ENCODE data around the gene HDAC5.
A peak's percentile ranks its signal among the peaks of the same experiment; 100 is the strongest.
"Not testable (repeated sequence)": the region's sequence is repeated elsewhere in the genome, so short reads cannot be mapped to it uniquely, and the experiment has no call there.

The HDAC5 gene

GRCh38 chr17:44149750-44150329, 26.4 kb upstream of the HDAC5 start:
- no peak for DNase-seq
- Histone ChIP-seq H3K4me3 (ENCODE audit: insufficient read depth, low read depth, low read length, poor library complexity, severe bottlenecking) (no peak overlapping the region), H3K27me3 (replicated peaks; ENCODE audit: control insufficient read depth, insufficient read depth, low read length, poor library complexity, severe bottlenecking) (no peaks in the 10 kb centered on the region), H3K4me1 (ENCODE audit: control insufficient read depth, insufficient read depth, low read length, poor library complexity, severe bottlenecking) (no peaks in the 10 kb centered on the region), H3K9me3 (ENCODE audit: control insufficient read depth, low read length) (no peaks in the 10 kb centered on the region), H3K27ac (ENCODE audit: insufficient read depth, low read length, poor library complexity, severe bottlenecking) (no peak overlapping the region), H3K36me3 (ENCODE audit: control insufficient read depth, insufficient read depth, low read length) (no peaks in the 10 kb centered on the region)

GRCh38 chr17:44149066-44149465, 25.6 kb upstream of the HDAC5 start:
- not testable (repeated sequence) for H3K36me3 ChIP-seq (ENCODE audit: control insufficient read depth, insufficient read depth, low read length); H3K4me3 ChIP-seq (ENCODE audit: insufficient read depth, low read depth, low read length, poor library complexity, severe bottlenecking); DNase-seq; H3K4me1 ChIP-seq (ENCODE audit: control insufficient read depth, insufficient read depth, low read length, poor library complexity, severe bottlenecking); H3K27me3 ChIP-seq (replicated peaks; ENCODE audit: control insufficient read depth, insufficient read depth, low read length, poor library complexity, severe bottlenecking); H3K9me3 ChIP-seq (ENCODE audit: control insufficient read depth, low read length); H3K27ac ChIP-seq (ENCODE audit: insufficient read depth, low read length, poor library complexity, severe bottlenecking)

- H3K4me1 ChIP-seq (ENCODE audit: control insufficient read depth, insufficient read depth, low read length, poor library complexity, severe bottlenecking): no peaks in the 10 kb centered on the region
- no peak for DNase-seq
- no peaks in the 10 kb centered on the region for H3K36me3 ChIP-seq (ENCODE audit: control insufficient read depth, insufficient read depth, low read length)
- H3K9me3 ChIP-seq (ENCODE audit: control insufficient read depth, low read length): no peaks in the 10 kb centered on the region
- no peak overlapping the region for H3K27ac ChIP-seq (ENCODE audit: insufficient read depth, low read length, poor library complexity, severe bottlenecking)
- no peak overlapping the region for H3K4me3 ChIP-seq (ENCODE audit: insufficient read depth, low read depth, low read length, poor library complexity, severe bottlenecking)
- H3K27me3 ChIP-seq (replicated peaks; ENCODE audit: control insufficient read depth, insufficient read depth, low read length, poor library complexity, severe bottlenecking): no peaks in the 10 kb centered on the region
These were observed 24.4 kb upstream of the HDAC5 start for GRCh38 chr17:44147812-44148211.

GRCh38 chr17:44146375-44147346, 23.2 kb upstream of the HDAC5 start:
- Histone ChIP-seq H3K27ac (ENCODE audit: insufficient read depth, low read length, poor library complexity, severe bottlenecking) (no peak overlapping the region), H3K9me3 (ENCODE audit: control insufficient read depth, low read length) (no peaks in the 10 kb centered on the region), H3K36me3 (ENCODE audit: control insufficient read depth, insufficient read depth, low read length) (no peaks in the 10 kb centered on the region), H3K4me1 (ENCODE audit: control insufficient read depth, insufficient read depth, low read length, poor library complexity, severe bottlenecking) (no peaks in the 10 kb centered on the region), H3K4me3 (ENCODE audit: insufficient read depth, low read depth, low read length, poor library complexity, severe bottlenecking) (no peak overlapping the region), H3K27me3 (replicated peaks; ENCODE audit: control insufficient read depth, insufficient read depth, low read length, poor library complexity, severe bottlenecking) (no peaks in the 10 kb centered on the region)
- DNase-seq: no peak

GRCh38 chr17:44144966-44145739, 21.7 kb upstream of the HDAC5 start:
- Histone ChIP-seq H3K36me3 (ENCODE audit: control insufficient read depth, insufficient read depth, low read length) (no peaks in the 10 kb centered on the region), H3K27me3 (replicated peaks; ENCODE audit: control insufficient read depth, insufficient read depth, low read length, poor library complexity, severe bottlenecking) (no peaks in the 10 kb centered on the region), H3K27ac (ENCODE audit: insufficient read depth, low read length, poor library complexity, severe bottlenecking) (no peak overlapping the region), H3K4me3 (ENCODE audit: insufficient read depth, low read depth, low read length, poor library complexity, severe bottlenecking) (no peak overlapping the region), H3K9me3 (ENCODE audit: control insufficient read depth, low read length) (no peaks in the 10 kb centered on the region), H3K4me1 (ENCODE audit: control insufficient read depth, insufficient read depth, low read length, poor library complexity, severe bottlenecking) (no peaks in the 10 kb centered on the region)
- no peak for DNase-seq

GRCh38 chr17:44143921-44144320, 20.5 kb upstream of the HDAC5 start:
- not testable (repeated sequence) for H3K36me3 ChIP-seq (ENCODE audit: control insufficient read depth, insufficient read depth, low read length); H3K4me1 ChIP-seq (ENCODE audit: control insufficient read depth, insufficient read depth, low read length, poor library complexity, severe bottlenecking); H3K27ac ChIP-seq (ENCODE audit: insufficient read depth, low read length, poor library complexity, severe bottlenecking); DNase-seq; H3K9me3 ChIP-seq (ENCODE audit: control insufficient read depth, low read length); H3K4me3 ChIP-seq (ENCODE audit: insufficient read depth, low read depth, low read length, poor library complexity, severe bottlenecking); H3K27me3 ChIP-seq (replicated peaks; ENCODE audit: control insufficient read depth, insufficient read depth, low read length, poor library complexity, severe bottlenecking)

GRCh38 chr17:44137891-44138709, 14.7 kb upstream of the HDAC5 start:
- Histone ChIP-seq H3K27me3 (replicated peaks; ENCODE audit: control insufficient read depth, insufficient read depth, low read length, poor library complexity, severe bottlenecking) (peaks cover 4% of the 10 kb centered on the region), H3K27ac (ENCODE audit: insufficient read depth, low read length, poor library complexity, severe bottlenecking) (no peak overlapping the region), H3K9me3 (ENCODE audit: control insufficient read depth, low read length) (no peaks in the 10 kb centered on the region), H3K4me3 (ENCODE audit: insufficient read depth, low read depth, low read length, poor library complexity, severe bottlenecking) (no peak overlapping the region), H3K36me3 (ENCODE audit: control insufficient read depth, insufficient read depth, low read length) (no peaks in the 10 kb centered on the region), H3K4me1 (ENCODE audit: control insufficient read depth, insufficient read depth, low read length, poor library complexity, severe bottlenecking) (no peaks in the 10 kb centered on the region)
- DNase-seq: peak in 2 of 3 donors; percentile 28 to 49

GRCh38 chr17:44134752-44135568, 11.5 kb upstream of the HDAC5 start:
- Histone ChIP-seq H3K9me3 (ENCODE audit: control insufficient read depth, low read length) (no peaks in the 10 kb centered on the region), H3K4me3 (ENCODE audit: insufficient read depth, low read depth, low read length, poor library complexity, severe bottlenecking) (no peak overlapping the region), H3K36me3 (ENCODE audit: control insufficient read depth, insufficient read depth, low read length) (no peaks in the 10 kb centered on the region), H3K27ac (ENCODE audit: insufficient read depth, low read length, poor library complexity, severe bottlenecking) (no peak overlapping the region), H3K4me1 (ENCODE audit: control insufficient read depth, insufficient read depth, low read length, poor library complexity, severe bottlenecking) (no peaks in the 10 kb centered on the region), H3K27me3 (replicated peaks; ENCODE audit: control insufficient read depth, insufficient read depth, low read length, poor library complexity, severe bottlenecking) (peaks cover 4% of the 10 kb centered on the region)
- no peak for DNase-seq

GRCh38 chr17:44133918-44134476, 10.6 kb upstream of the HDAC5 start:
- Histone ChIP-seq H3K9me3 (ENCODE audit: control insufficient read depth, low read length) (no peaks in the 10 kb centered on the region), H3K27ac (ENCODE audit: insufficient read depth, low read length, poor library complexity, severe bottlenecking) (no peak overlapping the region)
- no peak for DNase-seq

More at GRCh38 chr17:44133918-44134476, 10.6 kb upstream of the HDAC5 start:
- H3K4me3 ChIP-seq (ENCODE audit: insufficient read depth, low read depth, low read length, poor library complexity, severe bottlenecking): no peak overlapping the region
- no peaks in the 10 kb centered on the region for H3K36me3 ChIP-seq (ENCODE audit: control insufficient read depth, insufficient read depth, low read length)
- H3K4me1 ChIP-seq (ENCODE audit: control insufficient read depth, insufficient read depth, low read length, poor library complexity, severe bottlenecking): no peaks in the 10 kb centered on the region
- peaks cover 4% of the 10 kb centered on the region for H3K27me3 ChIP-seq (replicated peaks; ENCODE audit: control insufficient read depth, insufficient read depth, low read length, poor library complexity, severe bottlenecking)
